Measurements from ENCODE around the gene LRRC71. TPM values are rescaled to one million over a fixed set of nuclear protein-coding genes. Genes with fewer than 3 reads are reported as not detected.
A peak's percentile ranks its signal among the peaks of the same experiment; 100 is the strongest.

The LRRC71 gene
- polyA plus RNA-seq, 4 donors = 0.07 to 0.13 TPM; not detected in 2

DNA sequence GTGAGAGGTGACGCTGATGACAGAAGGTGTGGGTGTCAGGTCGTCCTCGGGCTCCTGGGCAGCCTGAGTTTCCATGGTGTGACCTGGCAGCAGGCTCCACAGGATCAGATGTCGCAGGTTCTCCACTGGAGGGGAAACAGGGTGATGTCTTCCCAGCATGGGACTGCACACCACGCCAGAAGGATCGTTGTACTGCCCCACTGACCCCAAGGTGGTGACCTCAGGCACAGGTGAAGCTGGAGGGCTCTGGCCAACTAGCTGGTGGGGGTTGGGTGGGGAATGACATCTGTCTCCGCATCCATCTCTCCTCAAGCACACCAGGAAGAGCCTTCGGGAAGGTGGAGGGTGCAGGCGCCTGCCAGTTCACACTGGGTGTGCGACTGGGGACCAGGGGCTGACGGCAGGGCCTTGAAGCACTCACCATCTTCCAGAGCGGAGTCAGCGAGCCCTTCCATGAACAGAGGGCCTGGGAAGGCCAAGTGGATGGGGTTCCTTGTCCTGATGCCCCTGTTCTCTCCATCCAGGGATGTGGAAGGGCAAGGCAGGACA, 19.4 kb downstream of the LRRC71 start:
- H3K36me3 ChIP-seq (ENCODE audit: control insufficient read depth in 3 of 3, insufficient read depth in 2 of 3, low read depth in 1 of 3, low read length in 3 of 3) = peaks cover 6 to 96% (median 17%) of the 10 kb centered on the region in 3 donors
- DNase-seq = no peak

DNA sequence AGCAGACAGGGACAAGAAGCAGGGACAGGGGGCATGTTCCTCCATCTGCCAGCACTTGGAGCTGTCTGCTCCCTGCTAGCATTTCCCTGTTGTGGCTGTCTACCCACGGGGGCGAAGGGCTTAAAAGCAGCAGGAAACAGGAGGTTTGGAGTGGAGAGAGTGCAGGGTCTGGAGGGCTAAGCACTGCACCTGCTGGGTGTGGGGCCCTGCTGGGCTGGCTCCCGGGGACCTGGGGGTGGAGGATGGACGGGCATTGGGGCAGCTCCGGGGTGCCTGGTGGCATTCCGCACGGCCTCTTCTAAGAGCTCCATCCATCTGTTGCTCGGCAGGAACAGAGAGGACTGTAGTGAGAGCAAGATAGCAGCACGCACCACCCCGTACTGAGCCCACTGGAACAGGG, 21.2 kb downstream of the LRRC71 start:
- no peaks in the 10 kb centered on the region for H3K27me3 ChIP-seq (ENCODE audit: control insufficient read depth in 3 of 3, insufficient read depth in 3 of 3, low read length in 3 of 3)
- no peak overlapping the region for H3K4me3 ChIP-seq (ENCODE audit: low read depth in 1 of 3, low read length in 3 of 3)
- no peak overlapping the region for H3K27ac ChIP-seq (ENCODE audit: low read depth in 1 of 3, low read length in 2 of 3)
- H3K9me3 ChIP-seq (ENCODE audit: control insufficient read depth in 2 of 2, insufficient read depth in 1 of 2, low read depth in 1 of 2, low read length in 1 of 2) = no peaks in the 10 kb centered on the region
- FAIRE-seq (no peak), DNase-seq (no peak)
- 85 to 93% (median 89%) methylated on average over 10 of the region's 10 CpGs for WGBS, 3 donors
- H3K4me1 ChIP-seq (ENCODE audit: control insufficient read depth in 3 of 3, insufficient read depth in 2 of 3, low read depth in 1 of 3, low read length in 2 of 3) = no peaks in the 10 kb centered on the region
- H3K36me3 ChIP-seq (ENCODE audit: control insufficient read depth in 3 of 3, insufficient read depth in 2 of 3, low read depth in 1 of 3, low read length in 3 of 3) = peaks cover 6 to 97% (median 20%) of the 10 kb centered on the region in 3 donors

More for the DNA sequence above, 19.4 kb downstream of the LRRC71 start:
- H3K4me1 ChIP-seq (ENCODE audit: control insufficient read depth in 3 of 3, insufficient read depth in 2 of 3, low read depth in 1 of 3, low read length in 2 of 3) = no peaks in the 10 kb centered on the region
- H3K9me3 ChIP-seq (ENCODE audit: control insufficient read depth in 2 of 2, insufficient read depth in 1 of 2, low read depth in 1 of 2, low read length in 1 of 2) = no peaks in the 10 kb centered on the region
- H3K4me3 ChIP-seq (ENCODE audit: low read depth in 1 of 3, low read length in 3 of 3) = no peak overlapping the region
- no peaks in the 10 kb centered on the region for H3K27me3 ChIP-seq (ENCODE audit: control insufficient read depth in 3 of 3, insufficient read depth in 3 of 3, low read length in 3 of 3)
- no peak for FAIRE-seq
- 88 to 91% (median 89%) methylated on average over 12 to 13 of the region's 13 CpGs for WGBS, 3 donors
- H3K27ac ChIP-seq (ENCODE audit: low read depth in 1 of 3, low read length in 2 of 3) = no peak overlapping the region

GRCh38 chr1:156942176-156942575, 21.7 kb downstream of the LRRC71 start:
- H3K27ac ChIP-seq (ENCODE audit: low read depth in 1 of 3, low read length in 2 of 3) = no peak overlapping the region
- WGBS, 3 donors = 81 to 100% (median 87%) methylated on average over 3 of the region's 3 CpGs
- H3K9me3 ChIP-seq (ENCODE audit: control insufficient read depth in 2 of 2, insufficient read depth in 1 of 2, low read depth in 1 of 2, low read length in 1 of 2) = no peaks in the 10 kb centered on the region
- no peaks in the 10 kb centered on the region for H3K4me1 ChIP-seq (ENCODE audit: control insufficient read depth in 3 of 3, insufficient read depth in 2 of 3, low read depth in 1 of 3, low read length in 2 of 3)
- no peaks in the 10 kb centered on the region for H3K27me3 ChIP-seq (ENCODE audit: control insufficient read depth in 3 of 3, insufficient read depth in 3 of 3, low read length in 3 of 3)
- H3K4me3 ChIP-seq (ENCODE audit: low read depth in 1 of 3, low read length in 3 of 3) = no peak overlapping the region
- peaks cover 6 to 97% (median 18%) of the 10 kb centered on the region in 3 donors for H3K36me3 ChIP-seq (ENCODE audit: control insufficient read depth in 3 of 3, insufficient read depth in 2 of 3, low read depth in 1 of 3, low read length in 3 of 3)
- no peak for DNase-seq
- no peak for FAIRE-seq

DNA sequence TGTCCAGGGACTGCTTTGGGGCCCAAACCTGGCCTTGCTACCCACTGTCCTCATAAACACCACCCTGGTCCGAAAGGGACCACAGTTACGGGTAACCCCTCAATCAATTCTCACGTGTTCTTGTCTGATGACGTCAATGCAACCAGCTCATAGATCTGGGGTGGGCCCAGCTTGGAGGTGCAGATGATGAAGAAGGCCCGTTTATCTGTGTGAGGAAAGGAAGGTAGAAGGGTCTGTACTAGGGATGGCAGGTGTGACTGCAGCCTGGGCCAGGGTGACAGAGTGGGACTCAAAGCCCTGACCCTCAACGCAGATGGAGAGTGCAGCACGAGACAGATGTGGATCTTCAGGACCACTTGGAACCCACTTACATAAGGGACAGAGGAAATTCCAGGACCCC, 22.1 kb downstream of the LRRC71 start:
- Histone ChIP-seq H3K27ac (ENCODE audit: low read depth in 1 of 3, low read length in 2 of 3) (no peak overlapping the region), H3K4me1 (ENCODE audit: control insufficient read depth in 3 of 3, insufficient read depth in 2 of 3, low read depth in 1 of 3, low read length in 2 of 3) (no peaks in the 10 kb centered on the region), H3K27me3 (ENCODE audit: control insufficient read depth in 3 of 3, insufficient read depth in 3 of 3, low read length in 3 of 3) (no peaks in the 10 kb centered on the region), H3K36me3 (ENCODE audit: control insufficient read depth in 3 of 3, insufficient read depth in 2 of 3, low read depth in 1 of 3, low read length in 3 of 3) (peaks cover 6 to 97% (median 18%) of the 10 kb centered on the region in 3 donors), H3K4me3 (ENCODE audit: low read depth in 1 of 3, low read length in 3 of 3) (no peak overlapping the region), H3K9me3 (ENCODE audit: control insufficient read depth in 2 of 2, insufficient read depth in 1 of 2, low read depth in 1 of 2, low read length in 1 of 2) (no peaks in the 10 kb centered on the region)
- no peak for FAIRE-seq
- DNase-seq = no peak
- 90 to 97% (median 92%) methylated on average over 7 of the region's 7 CpGs for WGBS, 3 donors

GRCh38 chr1:156943756-156944155, 23.3 kb downstream of the LRRC71 start:
- no peaks in the 10 kb centered on the region for H3K27me3 ChIP-seq (ENCODE audit: control insufficient read depth in 3 of 3, insufficient read depth in 3 of 3, low read length in 3 of 3)
- DNase-seq = no peak
- no peaks in the 10 kb centered on the region for H3K4me1 ChIP-seq (ENCODE audit: control insufficient read depth in 3 of 3, insufficient read depth in 2 of 3, low read depth in 1 of 3, low read length in 2 of 3)
- no peaks in the 10 kb centered on the region for H3K9me3 ChIP-seq (ENCODE audit: control insufficient read depth in 2 of 2, insufficient read depth in 1 of 2, low read depth in 1 of 2, low read length in 1 of 2)
- H3K36me3 ChIP-seq (ENCODE audit: control insufficient read depth in 3 of 3, insufficient read depth in 2 of 3, low read depth in 1 of 3, low read length in 3 of 3) = peaks cover 6 to 97% (median 20%) of the 10 kb centered on the region in 3 donors
- no peak overlapping the region for H3K4me3 ChIP-seq (ENCODE audit: low read depth in 1 of 3, low read length in 3 of 3)
- FAIRE-seq = no peak
- H3K27ac ChIP-seq (ENCODE audit: low read depth in 1 of 3, low read length in 2 of 3) = no peak overlapping the region
- 82 to 98% (median 87%) methylated on average over 3 of the region's 3 CpGs for WGBS, 3 donors

GRCh38 chr1:156944268-156944667, 23.8 kb downstream of the LRRC71 start:
- DNase-seq = no peak
- 90 to 94% (median 94%) methylated on average over 1 of the region's 1 CpG for WGBS, 3 donors
- Histone ChIP-seq H3K9me3 (ENCODE audit: control insufficient read depth in 2 of 2, insufficient read depth in 1 of 2, low read depth in 1 of 2, low read length in 1 of 2) (no peaks in the 10 kb centered on the region), H3K36me3 (ENCODE audit: control insufficient read depth in 3 of 3, insufficient read depth in 2 of 3, low read depth in 1 of 3, low read length in 3 of 3) (peaks cover 6 to 97% (median 20%) of the 10 kb centered on the region in 3 donors), H3K27me3 (ENCODE audit: control insufficient read depth in 3 of 3, insufficient read depth in 3 of 3, low read length in 3 of 3) (no peaks in the 10 kb centered on the region), H3K4me3 (ENCODE audit: low read depth in 1 of 3, low read length in 3 of 3) (no peak overlapping the region), H3K4me1 (ENCODE audit: control insufficient read depth in 3 of 3, insufficient read depth in 2 of 3, low read depth in 1 of 3, low read length in 2 of 3) (no peaks in the 10 kb centered on the region), H3K27ac (ENCODE audit: low read depth in 1 of 3, low read length in 2 of 3) (no peak overlapping the region)
- FAIRE-seq = no peak

DNA sequence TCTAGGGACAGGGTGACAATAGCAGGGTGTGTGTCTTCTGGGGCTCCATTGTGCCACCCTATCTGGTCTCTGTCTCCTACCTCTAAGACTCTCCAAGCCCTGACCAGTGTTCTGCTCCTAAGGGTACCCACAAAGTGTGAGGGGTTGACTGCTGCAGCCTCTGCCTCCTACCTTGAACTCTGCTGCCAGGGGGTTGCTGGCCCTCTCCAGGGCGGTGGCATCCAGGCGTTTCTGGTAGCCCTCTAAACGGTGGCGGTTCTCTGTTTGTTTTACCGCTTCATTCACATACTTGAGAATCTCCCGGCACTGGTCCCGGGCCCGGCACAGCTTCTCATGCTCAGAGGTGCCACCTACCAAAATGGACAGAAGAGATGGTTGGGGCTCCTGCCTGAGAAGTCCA, 24.4 kb downstream of the LRRC71 start:
- Histone ChIP-seq H3K27me3 (ENCODE audit: control insufficient read depth in 3 of 3, insufficient read depth in 3 of 3, low read length in 3 of 3) (no peaks in the 10 kb centered on the region), H3K4me3 (ENCODE audit: low read depth in 1 of 3, low read length in 3 of 3) (no peak overlapping the region), H3K4me1 (ENCODE audit: control insufficient read depth in 3 of 3, insufficient read depth in 2 of 3, low read depth in 1 of 3, low read length in 2 of 3) (no peaks in the 10 kb centered on the region), H3K27ac (ENCODE audit: low read depth in 1 of 3, low read length in 2 of 3) (no peak overlapping the region), H3K9me3 (ENCODE audit: control insufficient read depth in 2 of 2, insufficient read depth in 1 of 2, low read depth in 1 of 2, low read length in 1 of 2) (no peaks in the 10 kb centered on the region), H3K36me3 (ENCODE audit: control insufficient read depth in 3 of 3, insufficient read depth in 2 of 3, low read depth in 1 of 3, low read length in 3 of 3) (peaks cover 6 to 92% (median 16%) of the 10 kb centered on the region in 3 donors)
- WGBS, 3 donors = 89 to 94% (median 94%) methylated on average over 8 of the region's 8 CpGs
- DNase-seq = no peak
- FAIRE-seq = no peak

- 76 to 78% (median 76%) methylated on average over 11 of the region's 11 CpGs for WGBS, 3 donors
- H3K27me3 ChIP-seq (ENCODE audit: control insufficient read depth in 3 of 3, insufficient read depth in 3 of 3, low read length in 3 of 3) = no peaks in the 10 kb centered on the region
- no peaks in the 10 kb centered on the region for H3K4me1 ChIP-seq (ENCODE audit: control insufficient read depth in 3 of 3, insufficient read depth in 2 of 3, low read depth in 1 of 3, low read length in 2 of 3)
- no peak overlapping the region for H3K27ac ChIP-seq (ENCODE audit: low read depth in 1 of 3, low read length in 2 of 3)
- no peak overlapping the region for H3K4me3 ChIP-seq (ENCODE audit: low read depth in 1 of 3, low read length in 3 of 3)
- DNase-seq = peak in 1 of 2 donors; percentile 21
- H3K36me3 ChIP-seq (ENCODE audit: control insufficient read depth in 3 of 3, insufficient read depth in 2 of 3, low read depth in 1 of 3, low read length in 3 of 3) = peaks cover 6 to 86% (median 16%) of the 10 kb centered on the region in 3 donors
- no peaks in the 10 kb centered on the region for H3K9me3 ChIP-seq (ENCODE audit: control insufficient read depth in 2 of 2, insufficient read depth in 1 of 2, low read depth in 1 of 2, low read length in 1 of 2)
- FAIRE-seq = no peak
Measured at GRCh38 chr1:156945881-156946661, 25.6 kb downstream of the LRRC71 start.

Measured in small intestine (tissue), 7 donors.